Skeletal muscle satellite cell (primary cell): ENCODE data around the gene PGM1. TPM values are rescaled to one million over a fixed set of nuclear protein-coding genes. Genes with fewer than 3 reads are reported as not detected.

Experiments used
- H3K27me3 ChIP-seq: 2 replicates; pipeline ENCODE4 v1.7.0; 2013; ENCODE audit warnings: low read length; ENCODE audit not compliant: control insufficient read depth, insufficient read depth
- H3K36me3 ChIP-seq: 2 replicates; pipeline ENCODE4 v1.7.0; 2013; ENCODE audit warnings: mild to moderate bottlenecking, control low read depth, low read length; ENCODE audit not compliant: insufficient read depth
- H3K4me1 ChIP-seq: 2 replicates; pipeline ENCODE4 v1.7.0; 2013; ENCODE audit warnings: low read length; ENCODE audit not compliant: control insufficient read depth, insufficient read depth
- H3K4me2 ChIP-seq: 2 replicates; pipeline ENCODE4 v1.7.0; 2013; ENCODE audit warnings: mild to moderate bottlenecking, low read length
- H3K4me3 ChIP-seq: 2 replicates; pipeline ENCODE4 v1.7.0; 2013; ENCODE audit warnings: low read length
- H3K9ac ChIP-seq: 2 replicates; pipeline ENCODE4 v1.7.0; 2013; ENCODE audit warnings: mild to moderate bottlenecking, low read depth, low read length, moderate library complexity
- H3K9me3 ChIP-seq: replicated peaks from 2 replicates; pipeline ENCODE4 v1.7.0; 2013; ENCODE audit warnings: mild to moderate bottlenecking, control low read depth, low read length
- small RNA-seq: library from RNA; depleted of rRNA; stranded (forward); fragments of <200 nt; gene quantifications from one replicate; pipeline ENCODE3, GENCODE V24; 2012

PGM1 gene

DNA sequence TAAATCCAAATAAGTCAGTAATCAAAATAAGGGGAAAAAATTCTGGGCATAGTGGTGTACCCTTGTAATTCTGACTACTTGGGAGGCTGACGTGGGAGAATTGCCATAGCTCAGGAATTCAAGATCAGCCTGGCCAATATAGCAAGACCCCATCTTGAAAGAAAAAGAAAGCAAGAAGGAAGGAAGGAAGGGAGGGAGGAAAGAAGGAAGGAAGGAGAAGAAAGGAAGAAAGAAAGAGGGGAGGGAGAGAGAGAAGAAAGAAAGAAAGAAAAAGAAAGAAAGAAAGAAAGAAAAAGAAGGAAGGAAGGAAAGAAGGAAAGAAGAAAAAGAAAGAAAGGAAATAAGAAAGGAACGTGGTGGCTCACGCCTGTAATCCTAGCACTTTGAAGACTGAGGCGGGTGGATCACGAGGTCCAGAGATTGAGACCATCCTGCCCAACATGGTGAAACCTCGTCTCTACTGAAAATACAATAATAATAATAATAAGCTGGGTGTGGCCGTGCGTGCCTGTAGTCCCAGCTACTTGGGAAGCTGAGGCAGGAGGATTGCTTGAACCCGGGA, 116.1 kb downstream of the PGM1 start:
- no peak overlapping the region for H3K4me3 ChIP-seq
- H3K9ac ChIP-seq = no peak overlapping the region
- H3K4me2 ChIP-seq = no peak overlapping the region
- H3K27me3 ChIP-seq = peaks cover 9% of the 10 kb centered on the region
- peaks cover 13% of the 10 kb centered on the region for H3K4me1 ChIP-seq
- no peaks in the 10 kb centered on the region for H3K9me3 ChIP-seq
- no peaks in the 10 kb centered on the region for H3K36me3 ChIP-seq

Small RNAs within 50 kb of the gene (small RNA-seq; reads per million reads assigned to genes)
- gene RF02105 = not detected
- not detected for gene RF02106
- not detected for gene RF02107
- gene RF02108 = not detected
- gene RF02109 = not detected
- gene RF02110 = not detected
